SK-N-SH (cell line): ENCODE data around the gene CPLX3. TPM values are rescaled to one million over a fixed set of nuclear protein-coding genes. Genes with fewer than 3 reads are reported as not detected.
A peak's percentile ranks its signal among the peaks of the same experiment; 100 is the strongest.

ENCODE experiments used
- CTCF ChIA-PET: fragments of 300-600, 350-600 bp; formaldehyde crosslinking; extraction: SDS; loops from one replicate; lab custom pipeline; 2021; lab: Yijun Ruan, JAX
- POLR2A ChIA-PET: fragments of 350-600 bp; sonication (Branson Sonifier 250); formaldehyde crosslinking; extraction: SDS; loops from one replicate; lab custom pipeline; 2020; ENCODE audit warnings: antibody characterized with exemption, inconsistent platforms; lab: Yijun Ruan, JAX
- DNase-seq: peaks from one replicate; pipeline ENCODE4 v3.0.0; 2012
- H2AFZ ChIP-seq: fragments of 200-600 bp; sonication (generic); 2 replicates; pipeline ENCODE4 v1.8.1; 2016; ENCODE audit warnings: antibody characterized with exemption, mild to moderate bottlenecking, low read depth
- H3F3A ChIP-seq: fragments of 200-600 bp; sonication (generic); replicated peaks from 2 replicates; pipeline ENCODE3; 2016; ENCODE audit warnings: antibody characterized with exemption, mild to moderate bottlenecking; ENCODE audit not compliant: insufficient read depth
- H3K27ac ChIP-seq, 2 experiments: fragments of 200-500 bp in 1 of 2; fragments of 200-600 bp in 1 of 2; sonication (Bioruptor generic) in 1 of 2; sonication (generic), shearing (Covaris generic) in 1 of 2; 2 replicates each; pipeline versions ENCODE4 v1.5.1 to v1.6.1; 2014 to 2016; ENCODE audit warnings: low read depth in 2 of 2, inconsistent platforms in 1 of 2, low read length in 1 of 2, mild to moderate bottlenecking in 1 of 2, mixed read lengths in 1 of 2
- H3K27me3 ChIP-seq: fragments of 200-600 bp; sonication (generic), shearing (Covaris generic); 2 replicates; pipeline ENCODE4 v1.6.1; 2016; ENCODE audit warnings: mixed run types; ENCODE audit not compliant: insufficient read depth
- H3K36me3 ChIP-seq, 2 experiments: fragments of 200-500 bp in 1 of 2; fragments of 200-600 bp in 1 of 2; sonication (Bioruptor generic) in 1 of 2; sonication (generic) in 1 of 2; replicated peaks in 1 of 2; 2 replicates each; pipeline versions ENCODE3 to v1.5.1; 2014 to 2016; ENCODE audit warnings: low read length in 1 of 2, mild to moderate bottlenecking in 1 of 2; ENCODE audit not compliant: insufficient read depth in 2 of 2, control insufficient read depth in 1 of 2
- H3K4me1 ChIP-seq, 2 experiments: fragments of 200-500 bp in 1 of 2; fragments of 200-600 bp in 1 of 2; sonication (Bioruptor generic) in 1 of 2; sonication (generic), shearing (Covaris generic) in 1 of 2; 2 replicates each; pipeline versions ENCODE4 v1.5.1 to v1.6.1; 2014 to 2016; ENCODE audit warnings: low read depth in 1 of 2, low read length in 1 of 2, mixed run types in 1 of 2; ENCODE audit not compliant: insufficient read depth in 2 of 2, control insufficient read depth in 1 of 2
- H3K4me2 ChIP-seq: fragments of 200-600 bp; sonication (generic), shearing (Covaris generic); 2 replicates; pipeline ENCODE4 v1.6.1; 2017; ENCODE audit warnings: mixed run types
- H3K4me3 ChIP-seq, 2 experiments: fragments of 200-500 bp in 1 of 2; fragments of 200-600 bp in 1 of 2; sonication (Bioruptor generic) in 1 of 2; sonication (generic), shearing (Covaris generic) in 1 of 2; 2 replicates each; pipeline versions ENCODE4 v1.5.1 to v1.8.1; 2014 to 2016; ENCODE audit warnings: low read depth in 2 of 2, inconsistent platforms in 1 of 2, low read length in 1 of 2, mild to moderate bottlenecking in 1 of 2, mixed read lengths in 1 of 2, moderate library complexity in 1 of 2
- H3K79me2 ChIP-seq: fragments of 200-600 bp; sonication (generic); 2 replicates; pipeline ENCODE4 v1.8.1; 2017; ENCODE audit warnings: mild to moderate bottlenecking; ENCODE audit not compliant: insufficient read depth
- H3K9ac ChIP-seq: fragments of 200-600 bp; sonication (generic); 2 replicates; pipeline ENCODE4 v1.6.1; 2017; ENCODE audit warnings: mixed run types
- H3K9me2 ChIP-seq: fragments of 200-600 bp; sonication (generic); 2 replicates; pipeline ENCODE4 v1.6.1; 2017; ENCODE audit warnings: mixed run types
- H3K9me3 ChIP-seq: fragments of 200-600 bp; sonication (generic); 2 replicates; pipeline ENCODE4 v1.6.1; 2017; ENCODE audit warnings: mixed run types, mild to moderate bottlenecking, moderate library complexity
- H4K20me1 ChIP-seq: fragments of 200-600 bp; sonication (generic); 2 replicates; pipeline ENCODE4 v1.6.1; 2017; ENCODE audit warnings: mild to moderate bottlenecking, mixed run types; ENCODE audit not compliant: insufficient read depth
- FOSL2 ChIP-seq: IDR thresholded peaks from 2 replicates; pipeline ENCODE4 v1.4.0; 2012; ENCODE audit warnings: low read depth, mild to moderate bottlenecking, moderate library complexity, borderline replicate concordance
- GABPA ChIP-seq: IDR thresholded peaks from 2 replicates; pipeline ENCODE4 v1.4.0; 2012; ENCODE audit warnings: low read depth, mild to moderate bottlenecking
- GATA2 ChIP-seq: sonication (generic); formaldehyde crosslinking; IDR thresholded peaks from 2 replicates; pipeline ENCODE4 v1.5.0; 2020; ENCODE audit warnings: mild to moderate bottlenecking, missing genetic modification reagents
- JUND ChIP-seq: IDR thresholded peaks from 2 replicates; pipeline ENCODE4 v1.4.0; 2012
- MEF2A ChIP-seq: IDR thresholded peaks from 2 replicates; pipeline ENCODE4 v1.4.0; 2012; ENCODE audit warnings: low read depth, borderline replicate concordance
- MXI1 ChIP-seq: IDR thresholded peaks from 2 replicates; pipeline ENCODE4 v1.6.1; 2012; ENCODE audit warnings: mild to moderate bottlenecking, low read depth, low read length, improper control_type of control experiment
- NFIC ChIP-seq: IDR thresholded peaks from 2 replicates; pipeline ENCODE4 v1.4.0; 2012; ENCODE audit warnings: borderline replicate concordance
- POLR2AphosphoS5 ChIP-seq: IDR thresholded peaks from 2 replicates; pipeline ENCODE4 v1.6.1; 2012; ENCODE audit warnings: low read depth, low read length
- RFX5 ChIP-seq: IDR thresholded peaks from 2 replicates; pipeline ENCODE4 v1.6.1; 2012; ENCODE audit warnings: mild to moderate bottlenecking, improper control_type of control experiment, low read length
- RXRA ChIP-seq: IDR thresholded peaks from 2 replicates; pipeline ENCODE4 v1.4.0; 2012; ENCODE audit warnings: low read depth, mild to moderate bottlenecking, borderline replicate concordance
- TEAD4 ChIP-seq: IDR thresholded peaks from 2 replicates; pipeline ENCODE4 v1.4.0; 2012; ENCODE audit warnings: mild to moderate bottlenecking, borderline replicate concordance; ENCODE audit not compliant: insufficient read depth
- USF1 ChIP-seq: IDR thresholded peaks from 2 replicates; pipeline ENCODE4 v1.4.0; 2012; ENCODE audit warnings: low read depth, borderline replicate concordance
- USF2 ChIP-seq: fragments of 150-350 bp; IDR thresholded peaks from 2 replicates; pipeline ENCODE4 v1.6.1; 2017; ENCODE audit warnings: antibody characterized with exemption, low read length, low read depth, borderline replicate concordance
- YY1 ChIP-seq: IDR thresholded peaks from 2 replicates; pipeline ENCODE4 v1.4.0; 2012; ENCODE audit warnings: low read depth, mild to moderate bottlenecking
- WGBS: methylation state at CpG from one replicate; pipeline ENCODE4 v1.1.6; 2017; ENCODE audit warnings: low lambda C conversion rate; 5-methylcytosine and 5-hydroxymethylcytosine counted together
- polyA plus RNA-seq, 3 experiments: library from polyadenylated mRNA; depleted of rRNA; stranded (reverse); fragments of >200 nt; gene quantifications; 2 replicates each; pipeline ENCODE4 v1.2.3, GENCODE V29; 2012
- TF ChIP-seq, protein P1 (sequence below): IDR thresholded peaks from 2 replicates; pipeline ENCODE4 v1.4.0; 2012; ENCODE audit warnings: low read depth, borderline replicate concordance
- TF ChIP-seq, protein P2 (sequence below): IDR thresholded peaks from 2 replicates; pipeline ENCODE4 v1.4.0; 2012; ENCODE audit warnings: low read depth
- TF ChIP-seq, protein P3 (sequence below): fragments of 200-600 bp; sonication (generic); IDR thresholded peaks from 2 replicates; pipeline ENCODE4 v1.6.1; 2017; ENCODE audit warnings: antibody characterized with exemption, mild to moderate bottlenecking, moderate library complexity

The CPLX3 gene
- polyA plus RNA-seq, 1 of the 3 experiments (the other 2 are of a cell fraction): not detected

GRCh38 chr15:74866090-74866489, 39.7 kb downstream of the CPLX3 start:
- Histone ChIP-seq H3K4me2 (peak overlapping the region; percentile 41; the same call in 1 of the 2 replicates), H3K9me2 (no peaks in the 10 kb centered on the region), H3K36me3 (peaks cover 8 to 10% of the 10 kb centered on the region in 2 experiments), H3K4me1 (peaks cover 8 to 21% of the 10 kb centered on the region in 2 experiments; a peak in 3 of 4 replicates), H3K79me2 (peaks cover 95% of the 10 kb centered on the region), H3K27ac (peak overlapping the region in 1 of 2 experiments; percentile 36; a peak in 1 of 4 replicates), H3K9ac (no peak overlapping the region), H3K4me3 (no peak overlapping the region), H3F3A (peaks cover 9% of the 10 kb centered on the region), H3K27me3 (no peaks in the 10 kb centered on the region), H2AFZ (no peak overlapping the region), H3K9me3 (no peaks in the 10 kb centered on the region), H4K20me1 (peaks cover 54% of the 10 kb centered on the region)
- POLR2A ChIA-PET: no interaction called here
- DNase-seq: no peak
- CTCF ChIA-PET: interaction anchor here (1.6 kb wide), 1 partner anchor 13 kb away, joined by 3 read pairs; no protein-coding TSS in a partner anchor
- 78% methylated on average over 6 of the region's 6 CpGs for WGBS
- TF ChIP-seq, protein P1, sequence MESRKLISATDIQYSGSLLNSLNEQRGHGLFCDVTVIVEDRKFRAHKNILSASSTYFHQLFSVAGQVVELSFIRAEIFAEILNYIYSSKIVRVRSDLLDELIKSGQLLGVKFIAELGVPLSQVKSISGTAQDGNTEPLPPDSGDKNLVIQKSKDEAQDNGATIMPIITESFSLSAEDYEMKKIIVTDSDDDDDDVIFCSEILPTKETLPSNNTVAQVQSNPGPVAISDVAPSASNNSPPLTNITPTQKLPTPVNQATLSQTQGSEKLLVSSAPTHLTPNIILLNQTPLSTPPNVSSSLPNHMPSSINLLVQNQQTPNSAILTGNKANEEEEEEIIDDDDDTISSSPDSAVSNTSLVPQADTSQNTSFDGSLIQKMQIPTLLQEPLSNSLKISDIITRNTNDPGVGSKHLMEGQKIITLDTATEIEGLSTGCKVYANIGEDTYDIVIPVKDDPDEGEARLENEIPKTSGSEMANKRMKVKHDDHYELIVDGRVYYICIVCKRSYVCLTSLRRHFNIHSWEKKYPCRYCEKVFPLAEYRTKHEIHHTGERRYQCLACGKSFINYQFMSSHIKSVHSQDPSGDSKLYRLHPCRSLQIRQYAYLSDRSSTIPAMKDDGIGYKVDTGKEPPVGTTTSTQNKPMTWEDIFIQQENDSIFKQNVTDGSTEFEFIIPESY: no peak
- TF ChIP-seq GATA2 (CRISPR knock-in tag): no peak
- TF ChIP-seq FOSL2: 0 out of 2 replicates have a peak, but pooled peaks have one; percentile 22

DNA sequence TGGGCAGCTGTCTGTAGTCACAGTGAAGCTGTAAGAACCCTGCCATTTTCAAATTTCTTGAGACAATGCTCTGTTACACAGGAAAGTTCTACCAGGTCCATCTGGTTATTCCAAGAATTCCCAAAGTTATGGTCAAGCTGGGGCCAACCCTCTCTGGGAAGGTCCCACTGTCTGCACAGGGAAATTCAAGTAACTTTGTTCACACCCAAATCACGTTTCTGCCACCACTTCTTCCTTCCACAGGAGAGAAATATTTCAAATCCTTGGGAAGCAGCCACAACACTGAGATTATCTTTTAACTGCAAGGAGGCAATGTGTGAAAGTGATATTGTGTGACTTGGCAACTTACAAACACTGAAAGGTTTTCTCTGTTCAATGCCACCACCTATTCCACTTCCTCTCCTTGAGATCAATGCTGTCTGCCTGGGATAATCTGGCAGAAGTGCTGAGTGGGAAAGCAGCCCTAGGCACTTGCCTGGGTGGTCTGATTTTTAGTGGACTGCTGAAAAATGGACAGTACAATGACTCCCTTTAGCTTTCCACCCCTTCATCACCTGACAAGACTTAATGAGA, 41.1 kb downstream of the CPLX3 start:
- Histone ChIP-seq H3K4me1 (peaks cover 15 to 21% of the 10 kb centered on the region in 2 experiments; a peak in 3 of 4 replicates), H3K9me2 (no peaks in the 10 kb centered on the region), H3K9ac (no peak overlapping the region), H3F3A (peaks cover 9% of the 10 kb centered on the region), H3K4me2 (no peak overlapping the region), H2AFZ (no peak overlapping the region), H3K27me3 (no peaks in the 10 kb centered on the region), H3K9me3 (no peaks in the 10 kb centered on the region), H3K79me2 (peaks cover 96% of the 10 kb centered on the region), H4K20me1 (peaks cover 58% of the 10 kb centered on the region), H3K36me3 (peaks cover 8 to 10% of the 10 kb centered on the region in 2 experiments), H3K4me3 (no peak overlapping the region), H3K27ac (no peak overlapping the region)
- WGBS: 100% methylated on average over 1 of the region's 1 CpG
- ChIA-PET CTCF (interaction anchor here (0.6 to 1.4 kb wide), 2 partner anchors 11 to 34 kb away, joined by 3 read pairs; no protein-coding TSS in a partner anchor), POLR2A (no interaction called here)
- TF ChIP-seq RFX5 (no peak), TEAD4 (no peak), POLR2AphosphoS5 (no peak), MXI1 (no peak), NFIC (no peak), GABPA (no peak), YY1 (no peak), USF1 (no peak), MEF2A (no peak), RXRA (no peak), USF2 (no peak), JUND (no peak)
- TF ChIP-seq, protein P2, sequence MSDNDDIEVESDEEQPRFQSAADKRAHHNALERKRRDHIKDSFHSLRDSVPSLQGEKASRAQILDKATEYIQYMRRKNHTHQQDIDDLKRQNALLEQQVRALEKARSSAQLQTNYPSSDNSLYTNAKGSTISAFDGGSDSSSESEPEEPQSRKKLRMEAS: no peak
- TF ChIP-seq, protein P3, sequence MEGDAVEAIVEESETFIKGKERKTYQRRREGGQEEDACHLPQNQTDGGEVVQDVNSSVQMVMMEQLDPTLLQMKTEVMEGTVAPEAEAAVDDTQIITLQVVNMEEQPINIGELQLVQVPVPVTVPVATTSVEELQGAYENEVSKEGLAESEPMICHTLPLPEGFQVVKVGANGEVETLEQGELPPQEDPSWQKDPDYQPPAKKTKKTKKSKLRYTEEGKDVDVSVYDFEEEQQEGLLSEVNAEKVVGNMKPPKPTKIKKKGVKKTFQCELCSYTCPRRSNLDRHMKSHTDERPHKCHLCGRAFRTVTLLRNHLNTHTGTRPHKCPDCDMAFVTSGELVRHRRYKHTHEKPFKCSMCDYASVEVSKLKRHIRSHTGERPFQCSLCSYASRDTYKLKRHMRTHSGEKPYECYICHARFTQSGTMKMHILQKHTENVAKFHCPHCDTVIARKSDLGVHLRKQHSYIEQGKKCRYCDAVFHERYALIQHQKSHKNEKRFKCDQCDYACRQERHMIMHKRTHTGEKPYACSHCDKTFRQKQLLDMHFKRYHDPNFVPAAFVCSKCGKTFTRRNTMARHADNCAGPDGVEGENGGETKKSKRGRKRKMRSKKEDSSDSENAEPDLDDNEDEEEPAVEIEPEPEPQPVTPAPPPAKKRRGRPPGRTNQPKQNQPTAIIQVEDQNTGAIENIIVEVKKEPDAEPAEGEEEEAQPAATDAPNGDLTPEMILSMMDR: no peak
- DNase-seq: no peak
